MV-4-11 (cell line): ENCODE measurements around the gene EGFR.
"Not testable (repeated sequence)": the region's sequence is repeated elsewhere in the genome, so short reads cannot be mapped to it uniquely, and the experiment has no call there.

Experiments
- DNase-seq: peaks from one replicate; lab custom pipeline; 2025; lab: John Stamatoyannopoulos, UW

The EGFR gene

GRCh38 chr7:55013851-55014250 is 5.0 kb upstream of the EGFR start:
- DNase-seq: no peak

GRCh38 chr7:55016061-55016745 is 2.6 kb upstream of the EGFR start:
- DNase-seq: no peak

GRCh38 chr7:55016746-55017090 is 2.1 kb upstream of the EGFR start:
- no peak for DNase-seq

GRCh38 chr7:55017841-55018240 is 976 bp upstream of the EGFR start:
- DNase-seq: no peak

GRCh38 chr7:55019191-55019690 is 424 bp downstream of the EGFR start:
- DNase-seq: no peak

GRCh38 chr7:55019691-55020465 is 1.1 kb downstream of the EGFR start:
- no peak for DNase-seq

- no peak for DNase-seq
Observed at GRCh38 chr7:55020466-55020871, 1.7 kb downstream of the EGFR start.

GRCh38 chr7:55021053-55021452 is 2.2 kb downstream of the EGFR start:
- no peak for DNase-seq

- DNase-seq: no peak
Observed at GRCh38 chr7:55022002-55022985, 3.5 kb downstream of the EGFR start.

GRCh38 chr7:55023841-55024505 is 5.2 kb downstream of the EGFR start:
- DNase-seq: no peak

GRCh38 chr7:55024776-55025175 is 6.0 kb downstream of the EGFR start:
- DNase-seq: no peak

GRCh38 chr7:55026086-55026790 is 7.4 kb downstream of the EGFR start:
- no peak for DNase-seq

GRCh38 chr7:55026867-55027490 is 8.2 kb downstream of the EGFR start:
- no peak for DNase-seq

GRCh38 chr7:55028011-55028410 is 9.2 kb downstream of the EGFR start:
- no peak for DNase-seq

GRCh38 chr7:55030314-55030713 is 11.5 kb downstream of the EGFR start:
- DNase-seq: peak; percentile 64

GRCh38 chr7:55031075-55031474 is 12.3 kb downstream of the EGFR start:
- no peak for DNase-seq

GRCh38 chr7:55032069-55032699 is 13.4 kb downstream of the EGFR start:
- DNase-seq: no peak

- DNase-seq: no peak
Observed at GRCh38 chr7:55033236-55033846, 14.5 kb downstream of the EGFR start.

- DNase-seq: no peak
Observed at GRCh38 chr7:55034776-55035175, 16.0 kb downstream of the EGFR start.

GRCh38 chr7:55035410-55035809 is 16.6 kb downstream of the EGFR start:
- DNase-seq: not testable (repeated sequence)
